Nephron (organoid): ENCODE results near the gene AKIP1.
"Not testable (repeated sequence)": the region's sequence is repeated elsewhere in the genome, so short reads cannot be mapped to it uniquely, and the experiment has no call there.

ENCODE experiments used
- H3K27ac Mint-ChIP-seq, 3 experiments: 2 replicates each; pipeline ENCODE4 v1.8.0; 2020; ENCODE audit warnings: mixed read lengths in 3 of 3, mild to moderate bottlenecking in 2 of 3, moderate library complexity in 1 of 3
- H3K27me3 Mint-ChIP-seq: 2 replicates; pipeline ENCODE4 v1.8.0; 2021; ENCODE audit warnings: low read depth, mild to moderate bottlenecking, moderate library complexity, mixed read lengths
- H3K36me3 Mint-ChIP-seq: 2 replicates; pipeline ENCODE4 v1.8.0; 2020; ENCODE audit warnings: low read depth, mixed read lengths
- H3K4me1 Mint-ChIP-seq: 2 replicates; pipeline ENCODE4 v1.8.0; 2020; ENCODE audit warnings: mixed read lengths
- H3K4me3 Mint-ChIP-seq, 3 experiments: 2 replicates each; pipeline ENCODE4 v1.8.0; 2020; ENCODE audit warnings: mild to moderate bottlenecking in 3 of 3, mixed read lengths in 3 of 3, moderate library complexity in 2 of 3
- H3K9me3 Mint-ChIP-seq: 2 replicates; pipeline ENCODE4 v1.8.0; 2020; ENCODE audit warnings: mixed read lengths
- TF ChIP-seq, protein P1 (sequence below), 3 experiments: fragments of 200-600 bp; sonication (generic); IDR thresholded peaks; one replicate each; pipeline ENCODE4 v1.5.0; 2021; ENCODE audit warnings: antibody characterized with exemption in 3 of 3; ENCODE audit not compliant: unreplicated experiment in 3 of 3

Gene AKIP1

GRCh38 chr11:8886322-8886721 lies 24.7 kb upstream of the AKIP1 start:
- no peaks in the 10 kb centered on the region for H3K4me1 Mint-ChIP-seq
- H3K9me3 Mint-ChIP-seq, result peaks cover 20% of the 10 kb centered on the region
- H3K27me3 Mint-ChIP-seq, result peaks cover 3% of the 10 kb centered on the region
- TF ChIP-seq, protein P1, sequence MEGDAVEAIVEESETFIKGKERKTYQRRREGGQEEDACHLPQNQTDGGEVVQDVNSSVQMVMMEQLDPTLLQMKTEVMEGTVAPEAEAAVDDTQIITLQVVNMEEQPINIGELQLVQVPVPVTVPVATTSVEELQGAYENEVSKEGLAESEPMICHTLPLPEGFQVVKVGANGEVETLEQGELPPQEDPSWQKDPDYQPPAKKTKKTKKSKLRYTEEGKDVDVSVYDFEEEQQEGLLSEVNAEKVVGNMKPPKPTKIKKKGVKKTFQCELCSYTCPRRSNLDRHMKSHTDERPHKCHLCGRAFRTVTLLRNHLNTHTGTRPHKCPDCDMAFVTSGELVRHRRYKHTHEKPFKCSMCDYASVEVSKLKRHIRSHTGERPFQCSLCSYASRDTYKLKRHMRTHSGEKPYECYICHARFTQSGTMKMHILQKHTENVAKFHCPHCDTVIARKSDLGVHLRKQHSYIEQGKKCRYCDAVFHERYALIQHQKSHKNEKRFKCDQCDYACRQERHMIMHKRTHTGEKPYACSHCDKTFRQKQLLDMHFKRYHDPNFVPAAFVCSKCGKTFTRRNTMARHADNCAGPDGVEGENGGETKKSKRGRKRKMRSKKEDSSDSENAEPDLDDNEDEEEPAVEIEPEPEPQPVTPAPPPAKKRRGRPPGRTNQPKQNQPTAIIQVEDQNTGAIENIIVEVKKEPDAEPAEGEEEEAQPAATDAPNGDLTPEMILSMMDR (IDR thresholded peaks at IDR 0.05; ENCODE audit: unreplicated experiment in 3 of 3), result no peak
- H3K36me3 Mint-ChIP-seq, result no peaks in the 10 kb centered on the region
- no peak overlapping the region for H3K27ac Mint-ChIP-seq
- no peak overlapping the region for H3K4me3 Mint-ChIP-seq

DNA sequence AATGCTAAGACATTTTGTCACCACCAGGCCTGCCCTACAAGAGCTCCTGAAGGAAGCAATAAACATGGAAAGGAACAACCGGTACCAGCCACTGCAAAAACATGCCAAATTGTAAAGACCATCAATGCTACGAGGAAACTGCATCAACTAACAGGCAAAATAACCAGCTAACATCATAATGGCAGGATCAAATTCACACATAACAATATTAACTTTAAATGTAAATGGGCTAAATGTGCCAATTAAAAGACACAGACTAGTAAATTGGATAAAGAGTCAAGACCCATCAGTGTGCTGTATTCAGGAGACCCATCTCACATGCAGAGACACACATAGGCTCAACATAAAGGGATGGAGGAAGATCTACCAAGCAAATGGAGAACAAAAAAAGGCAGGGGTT lies 19.8 kb upstream of the AKIP1 start:
- not testable (repeated sequence) for H3K27me3 Mint-ChIP-seq, H3K4me1 Mint-ChIP-seq, H3K4me3 Mint-ChIP-seq, H3K36me3 Mint-ChIP-seq, H3K27ac Mint-ChIP-seq
- H3K9me3 Mint-ChIP-seq, result peaks cover 35% of the 10 kb centered on the region

DNA sequence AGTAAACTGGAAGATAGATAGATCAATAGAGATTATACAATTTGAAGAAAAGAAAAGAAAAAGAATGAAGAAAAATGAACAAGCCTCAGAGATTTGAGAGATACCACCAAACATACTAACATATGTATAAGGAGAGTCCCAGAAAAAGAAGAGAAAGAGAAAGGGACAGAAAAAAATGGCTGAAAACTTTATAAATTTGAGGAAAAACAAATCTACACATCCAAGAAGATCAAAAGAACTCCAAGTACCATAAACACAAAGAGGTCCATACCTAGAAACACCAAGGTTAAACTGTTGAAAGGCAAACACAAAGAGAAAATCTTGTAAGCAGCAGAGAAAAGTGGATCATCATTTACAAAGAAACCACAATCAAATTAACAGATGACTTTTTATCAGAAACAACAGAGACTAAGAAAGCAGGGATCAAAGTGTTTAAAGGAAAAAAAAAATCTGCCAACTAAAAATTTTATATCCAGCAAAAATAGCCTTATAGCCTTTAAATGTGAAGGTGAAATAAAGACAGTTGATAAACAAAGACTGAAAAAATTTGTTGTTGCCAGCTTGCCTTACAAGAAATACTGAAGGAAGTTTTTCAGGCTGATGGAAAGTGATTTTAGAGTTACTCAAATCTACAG lies 11.8 kb upstream of the AKIP1 start:
- Mint-ChIP-seq H3K36me3 (peaks cover 14% of the 10 kb centered on the region), H3K27ac (no peak overlapping the region), H3K27me3 (no peaks in the 10 kb centered on the region), H3K4me1 (no peaks in the 10 kb centered on the region), H3K9me3 (peaks cover 38% of the 10 kb centered on the region), H3K4me3 (no peak overlapping the region)
- TF ChIP-seq, protein P1 (IDR thresholded peaks at IDR 0.05; ENCODE audit: unreplicated experiment in 3 of 3), result no peak

DNA sequence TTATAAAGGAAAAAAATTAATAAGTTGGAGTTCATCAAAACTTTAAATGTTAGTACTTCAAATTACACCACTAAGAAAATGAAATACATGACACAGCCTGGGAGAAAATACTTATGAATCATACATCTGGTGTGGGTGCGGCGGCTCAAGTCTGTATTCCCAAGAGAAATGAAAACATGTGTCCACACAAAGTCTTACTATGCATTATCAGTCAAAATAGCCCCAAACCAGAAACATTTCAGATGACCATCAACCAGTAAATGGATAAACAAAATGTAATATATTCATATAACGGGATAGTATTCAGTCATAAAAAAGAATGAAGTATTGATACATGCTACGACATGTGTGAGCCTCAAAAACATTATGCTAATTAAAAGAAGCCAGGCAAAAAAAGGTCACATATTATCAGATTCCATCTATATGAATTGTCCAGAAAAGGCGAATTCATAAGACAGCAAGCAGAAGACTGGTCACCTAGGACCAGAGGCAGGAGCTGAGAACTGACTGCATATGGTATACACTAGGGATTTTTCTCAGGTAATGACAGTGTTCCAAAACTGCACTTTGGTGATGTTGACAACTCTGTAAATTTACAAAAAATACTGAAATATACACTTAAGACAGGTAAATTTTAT lies 5.3 kb upstream of the AKIP1 start:
- H3K4me3 Mint-ChIP-seq, result no peak overlapping the region
- H3K27ac Mint-ChIP-seq, result no peak overlapping the region
- peaks cover 5% of the 10 kb centered on the region for H3K36me3 Mint-ChIP-seq
- H3K27me3 Mint-ChIP-seq, result no peaks in the 10 kb centered on the region
- peaks cover 23% of the 10 kb centered on the region for H3K4me1 Mint-ChIP-seq
- TF ChIP-seq, protein P1 (IDR thresholded peaks at IDR 0.05; ENCODE audit: unreplicated experiment in 3 of 3), result no peak
- H3K9me3 Mint-ChIP-seq, result peaks cover 12% of the 10 kb centered on the region

DNA sequence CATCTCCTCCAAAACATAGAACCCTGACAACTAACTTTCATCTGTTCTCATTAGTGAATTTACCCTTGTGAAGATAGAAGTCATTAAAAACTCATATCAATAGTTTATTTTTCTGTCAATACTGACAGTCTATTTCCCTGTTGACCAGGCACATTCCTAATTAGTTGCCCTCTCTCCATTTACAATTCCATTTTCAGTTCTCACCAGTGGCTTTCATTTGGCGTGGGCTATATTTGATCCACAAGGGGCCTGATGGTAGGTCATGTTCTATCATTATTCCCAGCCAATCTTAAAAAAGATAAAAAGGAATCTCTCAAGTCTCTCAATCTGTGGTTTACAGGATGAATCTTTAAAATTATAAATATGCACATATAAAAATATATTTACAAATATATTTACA lies 3.9 kb upstream of the AKIP1 start:
- H3K4me3 Mint-ChIP-seq, result no peak overlapping the region
- peaks cover 24% of the 10 kb centered on the region for H3K4me1 Mint-ChIP-seq
- H3K9me3 Mint-ChIP-seq, result peaks cover 6% of the 10 kb centered on the region
- TF ChIP-seq, protein P1 (IDR thresholded peaks at IDR 0.05; ENCODE audit: unreplicated experiment in 3 of 3), result no peak
- no peak overlapping the region for H3K27ac Mint-ChIP-seq
- H3K36me3 Mint-ChIP-seq, result no peaks in the 10 kb centered on the region
- H3K27me3 Mint-ChIP-seq, result no peaks in the 10 kb centered on the region

DNA sequence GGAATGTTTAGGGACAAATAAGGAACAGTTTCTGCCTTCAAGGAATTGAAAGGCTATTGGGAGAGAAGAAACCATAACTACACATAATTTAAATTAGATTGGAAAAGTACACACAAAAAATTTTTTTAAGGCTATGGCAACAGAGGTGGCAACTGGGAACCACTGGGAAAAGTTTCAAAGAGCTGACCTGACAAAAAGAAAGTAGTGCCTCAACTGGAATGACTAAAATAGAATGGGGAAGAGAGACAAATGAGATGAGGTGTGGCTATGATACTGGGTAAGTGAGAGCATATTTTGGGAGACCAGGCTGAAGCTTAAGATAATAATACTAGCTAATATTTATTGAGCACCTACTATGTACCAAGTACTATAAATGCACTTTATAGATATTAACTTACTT lies 2.9 kb upstream of the AKIP1 start:
- Mint-ChIP-seq H3K9me3 (peaks cover 3% of the 10 kb centered on the region), H3K4me1 (peaks cover 28% of the 10 kb centered on the region), H3K27me3 (no peaks in the 10 kb centered on the region), H3K27ac (no peak overlapping the region), H3K4me3 (peak overlapping the region in 2 of 3 experiments; percentile 50 to 58), H3K36me3 (no peaks in the 10 kb centered on the region)
- TF ChIP-seq, protein P1 (IDR thresholded peaks at IDR 0.05; ENCODE audit: unreplicated experiment in 3 of 3), result no peak
